ENCODE measurements around the gene SERTAD2. TPM values are rescaled to one million over a fixed set of nuclear protein-coding genes. Genes with fewer than 3 reads are reported as not detected.

SERTAD2 gene, protein sequence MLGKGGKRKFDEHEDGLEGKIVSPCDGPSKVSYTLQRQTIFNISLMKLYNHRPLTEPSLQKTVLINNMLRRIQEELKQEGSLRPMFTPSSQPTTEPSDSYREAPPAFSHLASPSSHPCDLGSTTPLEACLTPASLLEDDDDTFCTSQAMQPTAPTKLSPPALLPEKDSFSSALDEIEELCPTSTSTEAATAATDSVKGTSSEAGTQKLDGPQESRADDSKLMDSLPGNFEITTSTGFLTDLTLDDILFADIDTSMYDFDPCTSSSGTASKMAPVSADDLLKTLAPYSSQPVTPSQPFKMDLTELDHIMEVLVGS
- 19.7 TPM for total RNA-seq
- long read RNA-seq, partial matches to known transcripts: 0 of 3 reads
- long read RNA-seq, other reads (novel, unspliced or antisense): 1 of 3 reads

DNA sequence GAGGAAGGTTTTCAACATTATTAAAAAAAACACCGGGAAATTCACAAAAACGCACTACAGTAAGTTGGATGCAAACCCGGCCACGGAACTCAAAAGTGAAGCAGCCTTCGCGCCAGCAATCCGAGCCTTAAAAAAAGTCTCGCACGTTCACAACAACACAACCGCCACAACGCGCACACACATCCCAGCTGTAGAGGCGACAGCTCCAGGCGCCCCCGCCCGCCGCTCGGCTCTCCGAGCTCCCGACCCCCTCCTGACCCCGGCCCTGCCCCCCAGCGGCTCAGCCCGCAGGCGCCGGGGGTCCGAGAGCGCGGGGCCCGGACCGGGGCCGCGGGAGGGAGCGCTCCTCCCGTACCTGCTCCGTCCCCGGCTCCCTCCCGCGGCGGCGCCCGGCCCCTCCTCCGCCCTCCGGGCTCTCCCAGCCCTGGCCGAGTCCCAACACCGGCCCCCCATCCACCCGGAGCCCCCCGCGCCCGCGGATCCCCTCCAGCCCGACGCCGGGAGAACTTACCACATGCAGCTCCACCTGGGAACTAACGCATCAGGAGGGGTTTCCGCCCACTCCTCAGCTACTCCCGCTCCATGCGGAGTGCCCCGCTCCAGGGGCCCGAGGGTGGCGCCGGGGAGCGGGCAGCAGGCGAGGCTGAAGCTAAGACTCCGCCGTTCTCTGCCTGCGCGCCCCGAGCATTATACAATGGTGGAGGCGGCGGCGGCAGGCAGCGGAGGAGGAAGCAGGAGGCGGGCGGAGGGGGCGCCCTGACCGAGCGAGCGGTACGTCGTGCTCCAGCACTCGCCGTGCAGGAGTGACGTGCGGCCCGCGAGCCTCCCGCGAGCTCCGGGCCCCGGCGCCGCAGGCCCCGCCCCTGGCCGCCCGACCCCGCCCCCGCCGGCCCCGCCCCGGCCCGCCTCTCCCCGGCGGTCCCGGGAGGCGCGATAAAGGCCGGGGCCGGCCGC, at the start of gene SERTAD2:
Gene SERTAD2, minus strand, starts transcription at position 805 of the 954 bp plus-strand sequence. CDS start 17,042 bp downstream, outside the sequence.
- DNase-seq (ENCODE audit: low spot score): peak; percentile 95

DNA sequence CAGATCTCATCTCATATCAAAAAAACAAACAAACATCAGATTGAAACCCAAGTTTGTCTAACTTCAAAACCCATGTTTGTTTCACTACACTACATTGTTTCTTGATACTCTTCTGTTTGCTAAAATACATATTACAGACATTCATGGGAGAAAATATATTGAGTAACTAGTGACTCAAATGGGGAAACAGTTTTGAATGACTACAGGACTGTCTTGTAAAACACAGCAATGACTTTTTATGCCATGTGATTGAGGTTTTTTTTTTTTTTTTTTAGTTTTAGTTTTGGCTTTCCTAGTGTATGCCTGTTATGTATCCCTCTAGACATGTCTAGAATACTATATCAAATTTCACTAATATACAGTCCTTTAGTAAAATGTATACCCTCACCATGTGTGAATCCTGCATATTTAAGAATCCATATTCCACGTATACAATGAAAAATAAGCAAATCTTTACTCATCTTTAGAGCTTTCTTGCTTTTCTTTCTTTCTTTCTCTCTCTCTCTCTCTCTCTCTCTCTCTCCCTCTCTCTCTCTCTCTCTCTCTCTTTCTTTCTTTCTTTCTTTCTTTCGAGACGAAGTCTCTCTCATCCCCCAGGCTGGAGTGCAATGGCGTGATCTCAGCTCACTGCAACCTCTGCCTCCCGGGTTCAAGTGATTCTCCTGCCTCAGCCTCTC, 46.6 kb upstream of the SERTAD2 start:
- no peak for DNase-seq (ENCODE audit: low spot score)

DNA sequence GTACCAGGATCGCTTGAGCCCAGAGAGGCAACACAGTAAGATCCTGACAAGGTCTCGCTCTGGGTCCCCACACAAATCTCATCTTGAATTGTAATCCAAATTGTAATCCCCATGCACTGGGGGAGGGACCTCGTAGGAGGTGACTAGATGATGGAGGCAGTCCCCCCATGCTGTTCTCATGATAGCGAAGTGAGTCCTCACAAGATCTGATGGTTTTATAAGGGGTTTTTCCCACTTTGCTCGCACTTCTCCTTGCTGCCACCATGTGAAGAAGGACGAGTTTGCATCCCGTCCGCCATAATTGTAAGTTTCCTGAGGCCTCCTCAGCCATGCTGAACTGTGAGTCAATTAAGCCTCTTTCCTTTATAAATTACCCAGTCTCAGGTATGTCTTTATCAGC, 46.0 kb upstream of the SERTAD2 start:
- no peak for DNase-seq (ENCODE audit: low spot score)

DNA sequence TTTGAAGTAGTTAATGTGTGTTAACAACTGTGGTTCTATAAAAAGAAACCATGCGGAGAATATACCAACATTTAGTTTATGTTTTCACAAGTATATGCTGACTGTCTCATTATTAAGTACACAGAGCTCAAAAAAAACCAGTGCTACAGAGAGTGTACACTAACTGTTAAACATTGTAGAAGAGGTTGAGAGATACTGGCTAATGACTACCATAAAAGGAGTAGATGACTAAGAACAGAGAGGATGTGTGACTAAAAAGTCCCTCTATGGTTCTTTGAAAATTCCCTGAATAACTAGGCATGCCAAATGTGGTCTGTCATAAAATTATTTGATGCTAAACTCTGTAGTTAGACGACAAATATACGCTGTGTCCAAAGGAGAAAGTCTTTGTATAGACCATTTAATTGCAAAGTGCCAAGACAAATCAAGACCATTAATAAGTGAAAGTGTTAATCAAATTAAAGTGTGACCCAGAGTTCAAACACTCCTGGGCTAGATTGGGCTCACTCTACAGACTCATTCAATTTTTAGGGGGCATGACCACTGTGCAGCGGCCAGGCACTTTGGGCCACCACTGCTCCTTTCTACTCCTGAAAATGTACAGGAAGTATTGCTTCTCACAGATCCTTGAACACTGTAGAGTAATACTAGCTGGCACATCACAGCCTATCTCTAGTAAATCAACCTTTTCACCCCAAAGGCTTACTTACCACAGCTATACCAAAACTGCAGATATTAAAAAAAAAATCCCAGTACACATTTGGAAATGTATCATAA, 45.1 kb upstream of the SERTAD2 start:
- DNase-seq (ENCODE audit: low spot score): no peak

DNA sequence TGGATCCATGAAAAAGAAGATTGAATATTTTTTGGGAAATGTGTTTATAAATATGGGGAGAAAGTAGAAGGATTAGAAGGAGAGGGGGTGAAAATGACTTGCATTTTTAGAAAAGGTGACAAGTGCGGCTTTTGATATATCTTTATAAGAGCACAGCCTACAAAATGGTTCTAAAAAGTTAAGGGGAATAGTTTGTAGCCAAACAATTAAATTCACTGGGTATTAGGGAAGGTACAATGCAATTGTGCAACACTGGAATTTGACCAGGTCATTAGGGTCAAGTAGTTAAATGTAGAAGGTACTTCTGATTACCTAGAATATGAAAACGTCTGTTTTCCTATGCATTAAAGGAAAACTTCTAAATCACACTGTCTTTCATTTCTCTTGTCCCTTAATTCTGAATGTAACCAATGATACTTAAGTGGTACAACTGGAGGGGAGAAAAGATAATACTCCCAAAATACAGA, 44.5 kb upstream of the SERTAD2 start:
- DNase-seq (ENCODE audit: low spot score): no peak

DNA sequence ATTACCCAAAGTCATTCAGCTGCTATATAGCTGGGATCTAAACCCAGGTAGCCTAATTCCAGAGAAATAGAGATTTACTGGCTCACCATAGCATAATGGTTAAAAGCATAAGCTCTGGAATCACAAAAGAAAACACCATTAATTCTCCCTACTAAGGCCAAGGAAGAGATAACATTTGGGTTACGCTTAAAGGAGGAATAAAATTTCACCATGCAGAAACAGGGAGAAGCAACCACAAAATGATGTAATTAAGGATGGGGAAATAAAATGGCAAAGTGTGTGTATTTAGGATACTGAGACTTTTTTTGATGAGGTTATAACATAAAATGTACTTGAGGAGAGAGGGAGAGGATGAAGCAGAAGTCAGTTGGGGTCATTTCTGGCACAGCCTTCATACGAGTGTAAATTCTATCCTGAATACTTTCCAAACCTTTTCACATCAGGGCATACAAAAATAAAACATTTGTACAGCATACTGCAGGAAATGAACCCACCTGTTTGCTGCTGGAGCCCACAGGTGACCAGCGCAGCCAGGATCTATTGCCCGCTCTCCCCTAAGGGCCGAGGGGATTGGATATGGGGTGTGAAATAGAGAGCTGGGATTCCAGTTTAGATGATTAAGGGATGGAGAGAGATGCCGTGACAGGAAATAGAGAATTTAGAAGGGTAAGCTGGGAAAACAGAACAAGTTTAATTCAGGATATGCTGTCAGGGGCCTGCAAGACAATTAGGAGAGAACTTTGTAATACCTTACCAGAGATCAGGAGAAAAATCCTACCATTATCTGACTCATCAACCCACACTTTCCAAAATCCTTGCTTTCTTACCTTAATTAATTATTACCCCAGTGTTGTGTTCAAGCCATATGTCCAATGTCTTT, 43.8 kb upstream of the SERTAD2 start:
- DNase-seq (ENCODE audit: low spot score): no peak

DNA sequence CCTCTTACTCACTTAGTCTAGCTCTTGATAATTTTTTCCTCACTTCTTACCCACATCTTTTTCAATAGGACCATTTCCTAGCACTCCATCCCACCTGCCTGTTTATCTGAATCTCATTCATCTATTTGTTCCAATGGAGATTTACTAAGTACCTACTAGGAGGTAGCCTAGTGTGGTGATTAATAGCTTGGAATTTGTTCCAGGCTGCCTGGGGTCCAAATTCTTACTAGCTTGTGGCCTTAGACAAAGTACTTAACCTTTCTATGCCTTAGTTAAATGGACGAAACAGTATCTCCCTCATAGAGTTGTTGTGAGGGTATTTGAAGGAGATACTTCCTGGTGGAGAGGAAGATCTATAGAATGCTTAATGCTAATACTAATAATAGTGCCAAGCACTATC, 42.9 kb upstream of the SERTAD2 start:
- DNase-seq (ENCODE audit: low spot score): no peak

DNA sequence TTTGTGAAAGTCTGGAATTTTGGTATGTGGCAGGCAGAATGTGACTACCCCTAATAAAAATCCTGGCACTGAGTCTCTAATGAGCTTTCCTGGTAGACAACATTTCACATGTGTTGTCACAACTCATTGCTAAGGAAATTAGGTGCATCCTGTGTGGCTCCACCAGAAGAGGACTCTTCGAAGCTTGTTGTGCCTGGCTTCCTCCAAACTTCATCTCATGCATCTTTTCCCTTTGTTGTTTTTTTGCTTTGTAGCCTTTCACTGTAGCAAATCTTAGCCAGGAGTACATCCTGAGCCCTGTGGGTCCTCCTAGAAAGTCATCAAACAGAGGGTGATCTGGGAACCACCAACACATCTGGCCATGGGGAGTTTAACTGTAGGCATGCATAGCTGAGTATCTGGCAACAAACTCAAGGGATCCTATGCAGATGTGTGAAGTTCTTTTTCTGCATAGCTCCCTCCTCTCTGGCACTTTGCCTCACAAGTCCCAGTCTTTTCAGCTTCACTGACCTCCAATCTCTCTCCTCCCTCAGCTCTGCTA, 42.1 kb upstream of the SERTAD2 start:
- no peak for DNase-seq (ENCODE audit: low spot score)

DNA sequence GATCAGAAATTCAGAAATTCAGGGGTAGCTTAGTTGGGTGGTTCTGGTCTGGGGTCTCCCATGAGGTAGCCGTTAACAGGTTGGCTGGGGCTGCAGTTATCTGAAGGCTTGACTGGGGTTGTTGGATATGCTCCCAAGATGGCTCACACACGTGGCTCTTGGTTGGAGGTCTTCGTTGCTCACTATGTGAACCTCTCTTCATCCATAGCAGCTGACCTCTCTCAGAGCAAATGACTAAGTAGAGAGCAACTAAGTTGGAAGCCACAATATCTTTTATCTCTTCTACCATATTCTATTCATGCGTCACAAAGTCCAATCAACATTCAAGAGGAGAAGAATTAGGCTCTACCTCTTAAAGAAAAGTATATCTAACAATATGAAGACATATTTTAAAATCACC, 38.7 kb upstream of the SERTAD2 start:
- DNase-seq (ENCODE audit: low spot score): no peak

DNA sequence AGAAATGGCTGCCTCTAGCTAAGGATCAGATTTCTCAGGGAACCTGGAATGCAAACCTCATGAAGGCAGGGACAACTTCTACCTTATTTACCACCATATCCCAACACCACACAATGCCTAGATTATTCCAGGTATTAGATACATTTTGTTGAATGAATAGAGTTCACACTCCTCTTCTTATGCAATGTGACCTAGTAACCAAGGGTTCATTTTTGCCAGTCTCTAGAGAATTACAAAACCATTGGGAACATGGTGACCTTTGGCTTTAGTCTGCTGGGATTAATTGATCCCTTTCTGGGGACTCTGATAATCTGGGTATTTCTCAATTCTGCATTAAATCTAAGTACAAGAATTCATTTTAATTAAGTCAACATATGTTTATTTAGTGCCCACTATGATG, 35.2 kb upstream of the SERTAD2 start:
- no peak for DNase-seq (ENCODE audit: low spot score)

DNA sequence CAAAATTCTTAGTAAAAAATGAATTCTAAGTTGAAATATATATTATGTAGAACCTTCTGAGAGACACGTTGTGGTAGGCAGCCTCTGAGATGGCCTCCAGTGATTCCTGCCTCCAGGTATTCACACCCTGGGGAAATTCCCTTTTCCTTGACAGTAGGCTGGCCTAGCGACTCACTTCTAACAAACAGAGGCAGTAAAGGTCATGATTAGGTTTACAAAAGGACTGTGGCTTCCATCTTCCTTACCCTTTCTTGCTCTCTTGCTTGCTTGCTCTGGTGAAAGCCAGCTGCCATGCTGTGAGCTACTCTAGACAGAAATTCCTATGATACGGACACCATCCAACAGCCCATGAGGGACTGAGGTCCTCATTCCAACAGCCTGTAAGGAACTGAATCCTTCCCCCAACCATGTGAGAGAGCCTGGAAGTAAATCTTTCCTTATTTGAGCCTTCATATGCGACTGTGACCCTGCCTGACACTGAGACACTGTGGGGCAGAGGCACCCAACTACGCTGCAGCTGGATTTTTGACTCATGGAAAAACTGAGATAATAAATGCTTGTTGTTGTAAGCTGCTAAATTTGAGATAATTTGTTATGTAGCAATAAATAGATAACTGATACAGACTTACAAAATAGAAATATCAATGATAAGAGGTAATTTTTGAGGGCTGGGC, 32.7 kb upstream of the SERTAD2 start:
- no peak for DNase-seq (ENCODE audit: low spot score)

DNA sequence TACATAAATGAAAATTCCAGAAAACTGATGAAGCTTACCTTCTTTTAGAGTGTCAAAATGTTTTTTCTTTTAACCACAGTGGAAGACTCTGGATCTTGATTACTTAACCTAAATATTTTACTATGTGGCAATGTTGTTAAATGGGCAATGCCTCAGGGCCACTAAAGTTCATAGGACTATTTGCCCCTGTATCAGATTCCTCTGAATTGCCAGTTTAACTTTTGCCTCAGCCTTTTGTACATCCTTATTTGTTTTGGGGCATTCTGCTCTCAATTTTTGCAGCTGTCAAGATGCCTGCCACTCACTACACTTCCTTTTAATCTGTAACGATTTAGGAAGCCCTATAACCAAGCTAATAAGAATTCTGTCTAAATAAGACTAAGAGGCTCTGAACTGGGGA, 31.7 kb upstream of the SERTAD2 start:
- DNase-seq (ENCODE audit: low spot score): no peak

DNA sequence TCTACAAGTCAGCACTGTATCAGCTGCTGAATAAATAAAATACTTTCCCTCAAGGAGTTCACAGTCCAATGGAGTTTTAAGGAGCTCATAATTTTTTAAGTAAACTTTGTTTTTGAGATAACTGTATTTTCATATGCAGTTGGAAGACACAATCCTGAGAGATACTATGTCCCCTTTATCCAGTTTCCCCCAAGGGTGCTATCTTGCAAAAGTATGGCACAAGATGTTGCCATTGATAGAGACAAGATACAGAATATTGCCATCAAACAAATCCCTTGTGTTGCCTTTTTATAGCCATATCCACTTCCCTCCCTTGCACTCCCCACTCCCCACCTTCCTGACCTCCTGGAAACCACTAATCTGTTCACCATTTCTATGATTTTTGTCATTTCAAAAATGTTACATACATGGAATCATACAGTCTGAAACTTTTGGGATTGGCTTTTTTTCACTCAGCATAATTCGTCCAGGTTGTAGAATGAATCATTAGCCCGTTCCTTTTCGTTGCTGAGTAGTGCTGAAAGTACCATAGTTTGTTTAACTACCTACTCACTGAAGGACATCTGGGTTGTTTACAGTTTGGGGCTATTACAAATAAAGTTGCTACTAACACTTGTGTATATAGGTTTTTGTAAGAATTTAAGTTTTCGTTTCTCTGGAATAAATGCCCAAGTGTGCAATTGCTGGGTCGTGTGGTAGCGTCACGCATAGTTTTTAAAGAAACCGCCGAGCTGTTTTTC, 30.2 kb upstream of the SERTAD2 start:
- DNase-seq (ENCODE audit: low spot score): no peak

DNA sequence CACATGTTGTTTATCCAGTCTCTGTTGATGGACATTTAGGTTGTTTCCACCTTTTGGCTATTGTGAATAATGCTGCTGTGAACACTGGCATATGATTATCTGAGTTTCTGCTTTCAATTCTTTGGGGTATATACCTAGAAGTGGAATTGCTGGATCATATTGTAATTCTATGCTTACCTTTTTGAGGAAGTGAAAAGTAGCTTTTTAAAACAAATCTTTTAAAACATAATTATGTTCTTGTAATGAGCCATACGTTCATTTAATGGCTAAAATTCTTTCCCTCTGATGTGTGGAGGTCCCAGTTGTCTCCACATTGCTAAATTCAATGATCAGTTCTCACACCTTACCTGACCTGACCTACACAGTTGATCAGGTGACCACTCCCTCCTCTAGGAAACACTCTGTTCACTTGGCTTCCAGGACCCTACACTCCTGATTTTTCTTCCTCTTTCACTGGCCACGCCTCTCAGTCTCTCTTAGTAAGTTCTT, 27.8 kb upstream of the SERTAD2 start:
- no peak for DNase-seq (ENCODE audit: low spot score)

DNA sequence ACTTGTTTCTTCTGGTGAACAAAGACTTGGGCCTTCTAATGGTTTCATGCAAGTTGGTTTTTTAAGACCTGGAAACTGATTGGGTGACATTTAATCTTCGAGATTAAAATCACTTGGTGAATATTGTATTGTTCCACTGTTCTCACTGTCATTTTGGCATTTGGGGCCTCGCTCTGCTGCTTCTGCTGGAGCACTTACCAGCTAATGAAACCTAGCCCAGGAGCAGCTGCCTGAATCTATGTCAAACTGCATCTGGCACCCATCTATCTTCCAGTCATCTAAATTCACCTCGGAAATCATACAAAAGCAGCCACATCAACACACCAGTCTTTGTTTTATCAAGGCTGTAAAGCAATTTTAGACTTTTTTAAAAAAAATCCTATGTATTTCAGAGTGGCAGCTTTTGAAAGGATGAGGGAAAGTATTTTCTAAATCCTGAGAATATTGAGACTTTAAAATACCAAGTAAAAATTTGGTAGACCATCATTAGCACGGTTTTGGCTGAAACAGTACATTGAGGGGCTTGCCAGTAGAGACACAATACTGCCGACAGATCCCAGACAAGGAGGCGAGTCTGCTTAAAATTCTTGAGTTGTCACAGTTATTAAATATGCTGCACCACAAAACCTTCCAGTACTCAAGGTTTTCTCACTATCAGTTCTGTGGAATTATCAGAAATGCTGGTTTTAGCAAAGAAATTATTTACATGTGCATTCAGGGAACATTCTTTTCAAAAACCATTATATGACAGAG, 26.1 kb upstream of the SERTAD2 start:
- no peak for DNase-seq (ENCODE audit: low spot score)

DNA sequence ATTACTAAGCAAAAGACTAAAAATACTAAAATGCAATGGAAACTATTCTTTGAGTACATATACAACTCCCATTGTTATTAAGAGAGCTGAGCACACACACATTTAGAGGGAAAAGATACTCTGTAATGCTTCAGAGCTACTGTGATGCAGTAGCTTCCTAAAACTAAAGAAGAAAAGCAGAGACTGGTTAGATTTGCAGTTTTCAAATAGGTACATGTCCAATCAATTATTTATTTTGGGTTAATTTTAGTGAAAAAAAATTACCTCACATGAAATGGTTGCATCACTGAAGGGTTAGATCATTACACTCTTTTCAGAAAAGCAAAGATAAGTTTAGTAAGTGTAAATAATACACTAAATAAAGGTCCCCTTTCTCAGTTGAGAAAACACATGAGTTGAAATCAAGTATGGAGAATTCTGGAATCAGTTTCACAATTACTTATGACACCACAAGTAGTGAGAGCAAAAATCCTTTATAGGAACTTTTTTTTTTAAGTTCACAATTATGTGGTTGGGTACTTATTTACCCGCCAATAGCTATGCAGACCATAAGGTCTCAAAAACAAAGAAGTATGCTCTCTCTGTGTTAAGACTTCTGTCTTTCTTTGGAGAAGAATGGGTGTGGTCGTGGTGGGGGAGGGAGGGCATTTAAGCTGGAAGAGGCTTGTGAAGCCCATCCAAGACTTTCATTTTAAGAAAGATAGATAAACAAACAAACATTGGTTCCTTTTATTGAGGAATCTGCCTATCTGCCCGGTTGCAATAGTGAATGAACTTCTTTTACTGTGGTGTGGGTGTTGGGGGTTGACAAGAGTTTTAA, 25.3 kb upstream of the SERTAD2 start:
- DNase-seq (ENCODE audit: low spot score): no peak

All from mesenteric fat pad (tissue), 1 donor.